Hematopoietic multipotent progenitor cell treated with erythropoietin and hydrocortisone succinate and interleukin-3 and kit ligand, for 6 days (in vitro differentiated cells): ENCODE results near the gene HYDIN.

Experiments used
- DNase-seq: peaks from one replicate; pipeline ENCODE4 v3.0.0-alpha.2; 2015

Gene HYDIN

DNA sequence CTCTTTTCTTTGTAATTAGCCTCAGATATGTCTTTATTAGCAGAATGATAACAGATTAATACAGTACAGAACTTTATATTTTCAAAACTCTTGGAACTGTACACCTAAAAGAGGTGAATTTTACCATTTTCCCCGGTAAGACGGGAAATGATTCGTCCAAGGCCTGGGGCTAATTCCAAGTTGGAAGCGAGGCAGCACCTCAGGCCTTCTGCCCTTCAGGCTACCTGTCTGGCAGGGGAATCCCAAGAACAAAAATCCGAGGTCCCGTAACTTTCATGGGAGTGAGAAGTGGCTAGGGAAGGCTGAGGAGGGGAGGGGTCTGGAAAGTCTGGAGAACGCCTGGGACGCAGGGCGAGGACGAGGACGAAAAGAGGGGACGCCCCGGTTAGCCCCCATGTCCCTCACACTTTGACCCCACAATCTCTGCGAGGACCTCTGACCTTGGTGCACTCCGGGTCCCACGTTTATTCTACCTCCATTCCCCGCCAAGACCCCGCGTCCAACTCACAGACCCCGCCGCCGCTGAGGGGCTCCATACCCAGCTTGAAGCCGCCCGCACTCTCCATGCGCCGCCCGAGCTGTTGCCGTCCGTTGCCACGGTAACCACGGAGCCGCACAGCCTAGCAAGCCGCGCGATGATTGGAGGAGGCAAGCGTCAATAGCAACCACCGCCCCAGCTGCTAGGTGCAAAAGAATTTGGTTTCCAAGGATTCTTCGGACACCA, at the start of gene HYDIN:
TSS of gene HYDIN (minus strand) at position 601 of the 724 bp plus-strand sequence. CDS start 43,827 bp downstream, outside the sequence.
- DNase-seq = peak; percentile 44

GRCh38 chr16:71276589-71277334, 46.2 kb upstream of the HYDIN start:
- no peak for DNase-seq

- DNase-seq = no peak
These were observed 42.9 kb upstream of the HYDIN start for GRCh38 chr16:71273384-71273783.

DNA sequence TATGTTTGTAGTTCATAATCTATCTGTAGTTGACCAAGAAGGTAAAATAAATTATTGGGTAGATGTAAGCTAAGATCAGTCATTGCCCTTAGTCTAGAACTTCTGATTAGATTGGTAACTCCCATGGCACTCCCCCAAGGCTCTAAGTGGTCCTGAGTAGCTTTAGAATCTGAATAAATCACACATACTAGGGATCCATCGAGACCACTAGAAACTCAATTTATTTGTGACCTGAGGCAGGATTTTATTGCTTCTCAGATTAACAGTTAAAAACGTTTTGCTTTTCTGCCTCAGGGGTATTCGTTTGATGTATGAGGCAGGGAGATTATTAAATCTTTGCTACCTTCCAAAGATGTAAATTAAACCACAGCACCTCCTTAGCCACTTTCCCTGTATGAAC, 33.8 kb upstream of the HYDIN start:
- DNase-seq = no peak

DNA sequence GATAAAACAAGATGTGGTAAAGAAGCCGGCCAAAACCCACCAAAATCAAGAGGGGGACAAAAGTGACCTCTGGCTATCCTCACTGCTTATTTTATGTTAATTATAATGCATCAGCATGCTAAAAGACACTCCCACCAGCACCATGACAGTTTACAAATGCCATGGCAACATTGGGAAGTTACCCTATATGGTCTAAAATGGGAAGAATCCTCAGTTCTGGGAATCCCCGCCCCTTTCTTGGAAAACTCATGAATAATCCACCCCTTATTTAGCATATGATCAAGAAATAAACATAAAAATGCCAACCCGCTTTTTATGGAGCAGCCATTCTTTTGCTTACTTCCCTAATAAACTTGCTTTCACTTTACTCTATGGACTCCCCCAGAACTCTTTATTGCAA, 33.1 kb upstream of the HYDIN start:
- no peak for DNase-seq

DNA sequence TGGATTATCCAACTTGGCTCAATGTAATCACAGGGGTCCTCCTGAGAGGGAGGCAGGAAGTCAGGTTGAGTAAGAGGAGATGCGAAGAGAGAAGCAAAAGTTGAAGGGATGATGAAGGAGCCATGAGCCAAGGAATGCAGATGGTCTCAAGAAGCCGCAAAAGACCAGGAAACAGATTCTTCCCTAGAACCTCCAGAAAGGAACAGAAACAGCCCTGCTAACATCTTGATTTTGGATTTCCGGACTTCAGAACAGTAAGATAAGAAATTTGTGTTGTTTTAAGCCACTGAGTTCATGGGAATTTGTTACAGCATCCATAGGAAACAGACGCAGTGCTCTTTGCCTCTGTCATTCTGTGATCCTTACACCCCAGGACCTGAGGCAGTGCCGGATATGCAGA, 31.9 kb upstream of the HYDIN start:
- DNase-seq = no peak

- DNase-seq = no peak
These were observed 30.5 kb upstream of the HYDIN start for GRCh38 chr16:71260995-71261394.

GRCh38 chr16:71259086-71259485, 28.6 kb upstream of the HYDIN start:
- DNase-seq = no peak

DNA sequence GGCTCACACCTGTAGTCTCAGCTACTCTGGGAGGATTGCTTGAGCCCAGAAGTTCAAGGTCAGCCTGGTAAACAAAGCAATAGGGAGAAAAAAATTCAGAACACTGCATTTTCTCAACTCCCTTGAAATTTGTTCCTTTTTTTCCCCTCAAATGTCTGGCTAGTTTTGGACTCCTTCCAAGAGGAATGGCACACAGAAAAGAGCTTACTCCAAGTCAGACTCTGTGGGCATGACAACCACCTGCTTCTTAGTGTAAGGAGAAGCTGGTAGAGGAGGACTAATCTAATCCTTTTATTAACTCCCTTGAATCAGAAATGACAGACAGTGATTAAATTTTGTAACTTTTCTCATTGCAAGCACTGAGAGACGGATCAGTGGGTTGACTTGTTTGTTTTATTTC, 27.9 kb upstream of the HYDIN start:
- no peak for DNase-seq

GRCh38 chr16:71257768-71258167, 27.2 kb upstream of the HYDIN start:
- DNase-seq = no peak

GRCh38 chr16:71255721-71256120, 25.2 kb upstream of the HYDIN start:
- no peak for DNase-seq

GRCh38 chr16:71254832-71255525, 24.5 kb upstream of the HYDIN start:
- no peak for DNase-seq

GRCh38 chr16:71250461-71251235, 20.1 kb upstream of the HYDIN start:
- DNase-seq = no peak

GRCh38 chr16:71249399-71249798, 18.9 kb upstream of the HYDIN start:
- peak; percentile 7 for DNase-seq

DNA sequence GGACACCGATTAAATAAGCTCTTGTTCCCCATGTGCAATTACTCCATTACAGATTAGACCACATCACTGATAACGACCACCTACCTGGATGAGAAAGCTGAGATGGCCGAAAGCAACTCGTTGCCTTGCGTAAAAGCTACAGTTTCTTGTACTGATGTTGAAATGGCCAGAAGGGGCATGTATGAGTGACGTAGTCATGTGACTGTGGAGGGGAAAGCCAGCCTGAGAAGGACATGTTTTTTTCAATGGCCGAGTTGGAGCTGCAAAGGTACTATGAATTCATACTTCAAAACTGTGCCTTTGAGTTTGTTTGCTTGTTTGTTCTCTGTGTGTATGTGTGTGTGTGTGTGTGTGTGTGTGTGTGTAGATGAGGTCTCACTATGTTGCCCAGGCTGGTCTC, 17.0 kb upstream of the HYDIN start:
- no peak for DNase-seq

DNA sequence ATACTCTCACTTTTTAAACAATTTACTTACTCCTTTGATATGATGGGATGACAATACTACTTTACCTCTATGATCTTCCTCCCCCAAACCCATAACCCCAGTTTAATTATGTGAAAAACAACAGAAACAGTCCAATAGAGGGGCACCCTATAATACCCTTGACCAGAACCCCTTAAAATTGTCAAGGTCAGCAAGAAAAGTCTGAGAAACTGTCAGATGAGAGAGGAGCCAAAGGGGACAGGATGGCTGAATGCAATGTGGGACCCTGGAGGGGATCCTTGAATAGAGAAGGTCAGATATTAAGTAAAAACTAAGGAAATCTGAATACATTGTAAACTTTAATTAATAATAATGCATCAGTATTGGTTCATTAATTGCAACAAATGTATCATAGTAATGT, 15.8 kb upstream of the HYDIN start:
- no peak for DNase-seq

- no peak for DNase-seq
These were observed 14.0 kb upstream of the HYDIN start for GRCh38 chr16:71244521-71244920.

DNA sequence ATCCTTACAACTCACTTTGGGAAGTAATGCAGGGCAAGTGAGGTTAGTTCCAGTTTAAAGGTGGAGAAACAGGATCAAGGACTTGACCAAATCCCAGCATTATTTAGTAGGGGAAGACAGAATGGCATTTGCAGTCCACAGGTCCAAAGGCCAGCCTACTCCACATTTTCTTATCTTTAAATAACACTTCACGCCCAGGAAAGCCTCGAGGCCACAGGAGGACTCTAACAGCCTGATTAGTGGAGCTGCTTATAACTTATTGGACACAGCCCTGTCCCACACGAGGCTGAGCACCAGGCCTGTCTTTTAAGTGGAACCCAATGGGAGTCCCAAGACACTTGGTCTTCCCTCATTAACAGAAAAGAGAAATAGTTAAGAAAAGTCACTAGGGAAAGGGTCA, 12.1 kb upstream of the HYDIN start:
- peak; percentile 6 for DNase-seq

GRCh38 chr16:71242036-71242435, 11.5 kb upstream of the HYDIN start:
- no peak for DNase-seq

GRCh38 chr16:71229344-71229743, 1.2 kb downstream of the HYDIN start:
- no peak for DNase-seq

GRCh38 chr16:71226229-71227141, 4.0 kb downstream of the HYDIN start:
- DNase-seq = no peak

DNA sequence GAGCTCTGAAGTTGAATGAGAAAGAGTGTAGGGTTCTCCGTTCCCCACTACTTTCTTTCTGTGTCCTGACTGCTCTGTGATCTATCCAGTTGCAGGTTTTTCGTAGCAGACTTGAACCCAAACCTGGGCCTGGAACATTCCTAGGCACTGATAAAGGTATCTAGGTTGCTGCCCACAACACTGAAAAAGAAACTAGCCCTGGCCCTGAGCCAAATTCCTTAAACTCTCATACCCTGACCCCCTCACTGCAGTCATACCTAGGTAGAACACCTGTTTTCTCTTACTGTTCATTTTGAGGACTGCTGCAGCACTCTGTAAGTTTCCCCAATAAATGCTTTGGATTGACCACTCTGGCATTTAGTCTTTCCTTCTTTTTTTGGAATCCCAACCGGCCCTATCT, 5.4 kb downstream of the HYDIN start:
- DNase-seq = no peak
